PFSK-1 (cell line): ENCODE results near the gene CACNB2.

Experiments used
- POLR2AphosphoS5 ChIP-seq: IDR thresholded peaks from 2 replicates; pipeline ENCODE4 v1.6.1; 2012; ENCODE audit warnings: low read depth, mild to moderate bottlenecking, control low read depth, low read length, moderate library complexity
- TAF1 ChIP-seq: IDR thresholded peaks from 2 replicates; pipeline ENCODE4 v1.6.1; 2012; ENCODE audit warnings: low read length, control low read depth, borderline replicate concordance; ENCODE audit not compliant: insufficient read depth

DNA sequence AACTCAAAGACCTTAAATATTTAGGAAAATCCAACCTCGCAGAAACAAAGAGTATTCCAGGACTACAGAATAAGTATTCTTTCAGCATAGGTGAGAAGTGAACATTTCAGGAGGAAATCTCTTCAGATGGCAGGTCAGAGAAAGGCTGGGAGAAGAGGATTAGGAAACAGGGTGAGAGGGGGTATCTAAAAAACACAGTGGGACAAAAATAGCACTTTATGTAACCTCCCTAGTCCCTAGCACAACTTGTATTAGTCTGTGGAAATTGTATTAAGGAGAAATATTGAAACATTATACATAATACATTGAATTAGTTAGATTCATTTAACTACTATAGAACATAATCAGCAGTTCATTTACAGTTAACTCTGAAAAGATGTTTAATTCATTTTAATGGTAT, 192.3 kb downstream of the CACNB2 start:
- no peak for TF ChIP-seq POLR2AphosphoS5
- no peak for TF ChIP-seq TAF1
